Right renal cortex interstitium (tissue), 3 donors: ENCODE data around the gene TP53I11. TPM values are rescaled to one million over a fixed set of nuclear protein-coding genes. Genes with fewer than 3 reads are reported as not detected.
A peak's percentile ranks its signal among the peaks of the same experiment; 100 is the strongest.

Source experiments
- DNase-seq, 3 donors: peaks; one replicate each; pipeline ENCODE4 v3.0.0-alpha.2; 2013; ENCODE audit warnings: low read depth in 3 of 3, low spot score in 2 of 3
- polyA plus RNA-seq, 3 donors: library from polyadenylated mRNA; unstranded; fragments of 120-200 nt; gene quantifications; one replicate each; pipeline ENCODE4 v1.2.1, GENCODE V29; 2013; ENCODE audit not compliant: insufficient read length in 3 of 3

The TP53I11 gene
- polyA plus RNA-seq, 3 donors, result 58.0 to 66.7 (median 61.8) TPM

GRCh38 chr11:44942029-44942955, 8.4 kb downstream of the TP53I11 start:
- DNase-seq, result no peak

GRCh38 chr11:44941259-44942021, 9.2 kb downstream of the TP53I11 start:
- no peak for DNase-seq

- no peak for DNase-seq
These were observed 9.8 kb downstream of the TP53I11 start for GRCh38 chr11:44940835-44941234.

- DNase-seq, result no peak
These were observed 10.3 kb downstream of the TP53I11 start for GRCh38 chr11:44940404-44940803.

GRCh38 chr11:44939673-44940395, 10.8 kb downstream of the TP53I11 start:
- DNase-seq, result no peak

- no peak for DNase-seq
These were observed 12.5 kb downstream of the TP53I11 start for GRCh38 chr11:44938066-44938691.

GRCh38 chr11:44936951-44937543, 13.6 kb downstream of the TP53I11 start:
- no peak for DNase-seq

GRCh38 chr11:44936525-44936924, 14.2 kb downstream of the TP53I11 start:
- DNase-seq, result peak in 1 of 3 donors; percentile 76

GRCh38 chr11:44934735-44935250, 15.9 kb downstream of the TP53I11 start:
- DNase-seq, result no peak

GRCh38 chr11:44934110-44934509, 16.6 kb downstream of the TP53I11 start:
- DNase-seq, result no peak

GRCh38 chr11:44931466-44931865, 19.2 kb downstream of the TP53I11 start:
- DNase-seq, result no peak

GRCh38 chr11:44930588-44931302, 19.9 kb downstream of the TP53I11 start:
- DNase-seq, result no peak

- no peak for DNase-seq
These were observed 21.9 kb downstream of the TP53I11 start for GRCh38 chr11:44928816-44929215.

- no peak for DNase-seq
These were observed 22.5 kb downstream of the TP53I11 start for GRCh38 chr11:44928144-44928543.

- DNase-seq, result no peak
These were observed 23.5 kb downstream of the TP53I11 start for GRCh38 chr11:44927174-44927661.

GRCh38 chr11:44926036-44926435, 24.6 kb downstream of the TP53I11 start:
- no peak for DNase-seq

GRCh38 chr11:44923806-44924205, 26.9 kb downstream of the TP53I11 start:
- no peak for DNase-seq

- DNase-seq, result no peak
These were observed 27.6 kb downstream of the TP53I11 start for GRCh38 chr11:44923115-44923514.

GRCh38 chr11:44920451-44920850, 30.2 kb downstream of the TP53I11 start:
- no peak for DNase-seq
